Measurements from ENCODE around the gene TYSND1.
A peak's percentile ranks its signal among the peaks of the same experiment; 100 is the strongest.
"Not testable (repeated sequence)": the region's sequence is repeated elsewhere in the genome, so short reads cannot be mapped to it uniquely, and the experiment has no call there.

Gene TYSND1

GRCh38 chr10:70125918-70126552 lies 20.5 kb downstream of the TYSND1 start:
- peaks cover 24% of the 10 kb centered on the region for H3K4me1 ChIP-seq
- peak overlapping the region; percentile 61 for H3K4me2 ChIP-seq
- H3K36me3 ChIP-seq: peaks cover 8% of the 10 kb centered on the region; the same call in 1 of the 2 replicates
- H3K9ac ChIP-seq: no peak overlapping the region
- H3K9me3 ChIP-seq: no peaks in the 10 kb centered on the region
- H4K20me1 ChIP-seq: no peaks in the 10 kb centered on the region
- no peaks in the 10 kb centered on the region for H3K27me3 ChIP-seq
- peak overlapping the region; percentile 49 for H3K27ac ChIP-seq
- H3K4me3 ChIP-seq: no peak overlapping the region
- TF ChIP-seq Cebpa-rat (IDR thresholded peaks at IDR 0.05): no peak

- Histone ChIP-seq H3K4me3 (no peak overlapping the region), H3K9me3 (no peaks in the 10 kb centered on the region), H3K9ac (no peak overlapping the region), H3K4me1 (peaks cover 16% of the 10 kb centered on the region), H3K27me3 (no peaks in the 10 kb centered on the region), H4K20me1 (no peaks in the 10 kb centered on the region), H3K4me2 (no peak overlapping the region), H3K27ac (no peak overlapping the region), H3K36me3 (peaks cover 19% of the 10 kb centered on the region; the same call in 1 of the 2 replicates)
- TF ChIP-seq Cebpa-rat (IDR thresholded peaks at IDR 0.05): no peak
Measured at GRCh38 chr10:70124918-70125317, 21.6 kb downstream of the TYSND1 start.

GRCh38 chr10:70124415-70124814 lies 22.1 kb downstream of the TYSND1 start:
- no peak overlapping the region for H3K4me3 ChIP-seq
- H4K20me1 ChIP-seq: no peaks in the 10 kb centered on the region
- no peak overlapping the region for H3K4me2 ChIP-seq
- no peaks in the 10 kb centered on the region for H3K9me3 ChIP-seq
- H3K27me3 ChIP-seq: no peaks in the 10 kb centered on the region
- no peak for TF ChIP-seq Cebpa-rat (IDR thresholded peaks at IDR 0.05)
- H3K4me1 ChIP-seq: peaks cover 16% of the 10 kb centered on the region
- no peak overlapping the region for H3K27ac ChIP-seq
- peaks cover 24% of the 10 kb centered on the region; the same call in 1 of the 2 replicates for H3K36me3 ChIP-seq
- H3K9ac ChIP-seq: no peak overlapping the region

GRCh38 chr10:70123817-70124216 lies 22.7 kb downstream of the TYSND1 start:
- no peak overlapping the region for H3K4me2 ChIP-seq
- no peak overlapping the region for H3K9ac ChIP-seq
- no peak overlapping the region for H3K27ac ChIP-seq
- no peak overlapping the region for H3K4me3 ChIP-seq
- no peaks in the 10 kb centered on the region for H3K9me3 ChIP-seq
- H3K36me3 ChIP-seq: peaks cover 29% of the 10 kb centered on the region; the same call in 1 of the 2 replicates
- no peaks in the 10 kb centered on the region for H4K20me1 ChIP-seq
- no peak for TF ChIP-seq Cebpa-rat (IDR thresholded peaks at IDR 0.05)
- H3K27me3 ChIP-seq: no peaks in the 10 kb centered on the region
- H3K4me1 ChIP-seq: peaks cover 16% of the 10 kb centered on the region

GRCh38 chr10:70123166-70123565 lies 23.3 kb downstream of the TYSND1 start:
- Histone ChIP-seq H3K4me1 (peaks cover 16% of the 10 kb centered on the region), H3K36me3 (peaks cover 31% of the 10 kb centered on the region; the same call in 1 of the 2 replicates)
- H3K9ac ChIP-seq, H3K27ac ChIP-seq, H3K4me2 ChIP-seq, H3K9me3 ChIP-seq, H4K20me1 ChIP-seq, H3K27me3 ChIP-seq, H3K4me3 ChIP-seq: not testable (repeated sequence)

GRCh38 chr10:70122742-70123141 lies 23.8 kb downstream of the TYSND1 start:
- H3K9me3 ChIP-seq: no peaks in the 10 kb centered on the region
- H3K4me2 ChIP-seq: no peak overlapping the region
- no peak overlapping the region for H3K27ac ChIP-seq
- H3K36me3 ChIP-seq: peaks cover 31% of the 10 kb centered on the region; the same call in 1 of the 2 replicates
- no peak for TF ChIP-seq Cebpa-rat (IDR thresholded peaks at IDR 0.05)
- H3K27me3 ChIP-seq: no peaks in the 10 kb centered on the region
- no peak overlapping the region for H3K9ac ChIP-seq
- H3K4me3 ChIP-seq: no peak overlapping the region
- no peaks in the 10 kb centered on the region for H4K20me1 ChIP-seq
- H3K4me1 ChIP-seq: peaks cover 16% of the 10 kb centered on the region

GRCh38 chr10:70121281-70121949 lies 25.1 kb downstream of the TYSND1 start:
- H3K27me3 ChIP-seq: no peaks in the 10 kb centered on the region
- H3K27ac ChIP-seq: no peak overlapping the region
- H4K20me1 ChIP-seq: no peaks in the 10 kb centered on the region
- H3K4me2 ChIP-seq: no peak overlapping the region
- H3K9ac ChIP-seq: no peak overlapping the region
- H3K4me1 ChIP-seq: peaks cover 12% of the 10 kb centered on the region
- no peak overlapping the region for H3K4me3 ChIP-seq
- TF ChIP-seq Cebpa-rat (IDR thresholded peaks at IDR 0.05): no peak
- H3K9me3 ChIP-seq: no peaks in the 10 kb centered on the region
- H3K36me3 ChIP-seq: peaks cover 35% of the 10 kb centered on the region; the same call in 1 of the 2 replicates

GRCh38 chr10:70120417-70120816 lies 26.1 kb downstream of the TYSND1 start:
- Histone ChIP-seq H3K4me1 (peaks cover 2% of the 10 kb centered on the region), H3K36me3 (peaks cover 36% of the 10 kb centered on the region; the same call in 1 of the 2 replicates), H4K20me1 (no peaks in the 10 kb centered on the region), H3K9ac (no peak overlapping the region), H3K27ac (no peak overlapping the region), H3K4me3 (no peak overlapping the region), H3K4me2 (no peak overlapping the region), H3K9me3 (no peaks in the 10 kb centered on the region), H3K27me3 (no peaks in the 10 kb centered on the region)
- TF ChIP-seq Cebpa-rat (IDR thresholded peaks at IDR 0.05): no peak

GRCh38 chr10:70119623-70120022 lies 26.9 kb downstream of the TYSND1 start:
- no peak for TF ChIP-seq Cebpa-rat (IDR thresholded peaks at IDR 0.05)
- no peaks in the 10 kb centered on the region for H3K27me3 ChIP-seq
- H3K4me2 ChIP-seq: no peak overlapping the region
- H3K27ac ChIP-seq: no peak overlapping the region
- no peaks in the 10 kb centered on the region for H4K20me1 ChIP-seq
- H3K9ac ChIP-seq: no peak overlapping the region
- no peaks in the 10 kb centered on the region for H3K9me3 ChIP-seq
- peaks cover 44% of the 10 kb centered on the region for H3K36me3 ChIP-seq
- no peak overlapping the region for H3K4me3 ChIP-seq
- H3K4me1 ChIP-seq: no peaks in the 10 kb centered on the region

GRCh38 chr10:70119197-70119596 lies 27.3 kb downstream of the TYSND1 start:
- Histone ChIP-seq H3K4me1 (peaks cover 1% of the 10 kb centered on the region), H3K4me3 (no peak overlapping the region), H4K20me1 (no peaks in the 10 kb centered on the region), H3K4me2 (no peak overlapping the region), H3K36me3 (peaks cover 46% of the 10 kb centered on the region), H3K27me3 (no peaks in the 10 kb centered on the region), H3K9me3 (no peaks in the 10 kb centered on the region), H3K27ac (no peak overlapping the region), H3K9ac (no peak overlapping the region)
- no peak for TF ChIP-seq Cebpa-rat (IDR thresholded peaks at IDR 0.05)
